ENCODE results near the gene NSUN6. TPM values are rescaled to one million over a fixed set of nuclear protein-coding genes. Genes with fewer than 3 reads are reported as not detected.

Gene NSUN6
- total RNA-seq, 1 experiment from 2014 or later, result 15.1 TPM

GRCh38 chr10:18554479-18554878 lies 96.9 kb downstream of the NSUN6 start (continued):
- TF ChIP-seq HMGA2 (CRISPR knock-in tag; IDR thresholded peaks at IDR 0.05) (no peak), JAZF1 (CRISPR knock-in tag; IDR thresholded peaks at IDR 0.05) (no peak), TEAD4 (CRISPR knock-in tag; IDR thresholded peaks at IDR 0.05) (no peak), NFE2L1 (CRISPR knock-in tag; IDR thresholded peaks at IDR 0.05) (no peak), ZNF425 (CRISPR knock-in tag; conservative IDR thresholded peaks at IDR 0.05) (no peak), MXD4 (CRISPR knock-in tag; IDR thresholded peaks at IDR 0.05; ENCODE audit: borderline replicate concordance) (no peak)

- H3K36me3 Mint-ChIP-seq, result peaks cover 9% of the 10 kb centered on the region
- no peaks in the 10 kb centered on the region for H3K9me3 Mint-ChIP-seq
- no peak for TF ChIP-seq ZBTB43 (CRISPR knock-in tag; IDR thresholded peaks at IDR 0.05)
- TF ChIP-seq RELA (CRISPR knock-in tag; IDR thresholded peaks at IDR 0.05; ENCODE audit: borderline replicate concordance), result no peak
- no peak overlapping the region for H3K27ac Mint-ChIP-seq
- no peak for ATAC-seq
- ChIA-PET POLR2A (interaction anchor here (0.7 kb wide), 1 partner anchor 16 kb away, joined by 3 read pairs; no protein-coding TSS in a partner anchor), CTCF (no interaction called here)
- DNase-seq (ENCODE audit: low spot score), result no peak
- no peaks in the 10 kb centered on the region for H3K4me1 Mint-ChIP-seq
- H3K4me3 Mint-ChIP-seq, result no peak overlapping the region
- H3K27me3 Mint-ChIP-seq (ENCODE audit: low read depth), result no peaks in the 10 kb centered on the region
These were observed 99.9 kb downstream of the NSUN6 start for GRCh38 chr10:18551473-18551872.

- ATAC-seq, result no peak
- no peak for TF ChIP-seq SP1 (CRISPR knock-in tag; conservative IDR thresholded peaks at IDR 0.05)
- no peak for TF ChIP-seq ATF6 (CRISPR knock-in tag; IDR thresholded peaks at IDR 0.05)
- no peak for TF ChIP-seq SMAD4 (CRISPR knock-in tag; IDR thresholded peaks at IDR 0.05)
- no peak for TF ChIP-seq ZNF281 (CRISPR knock-in tag; IDR thresholded peaks at IDR 0.05)
- no peak for TF ChIP-seq NR3C1 (CRISPR knock-in tag; conservative IDR thresholded peaks at IDR 0.05; ENCODE audit: low read depth)
- no peak for TF ChIP-seq FOXP1 (CRISPR knock-in tag; IDR thresholded peaks at IDR 0.05; ENCODE audit: borderline replicate concordance)
- no peak for TF ChIP-seq ATF2 (CRISPR knock-in tag; IDR thresholded peaks at IDR 0.05; ENCODE audit: borderline replicate concordance, low read depth)
- no peak for TF ChIP-seq HMGA2 (CRISPR knock-in tag; IDR thresholded peaks at IDR 0.05)
- Mint-ChIP-seq H3K9me3 (no peaks in the 10 kb centered on the region), H3K27ac (peak overlapping the region; percentile 6; the same call in 1 of the 2 replicates), H3K27me3 (ENCODE audit: low read depth) (no peaks in the 10 kb centered on the region), H3K4me3 (no peak overlapping the region), H3K36me3 (peaks cover 14% of the 10 kb centered on the region), H3K4me1 (no peaks in the 10 kb centered on the region)
- ChIA-PET POLR2A (no interaction called here), CTCF (no interaction called here)
- DNase-seq (ENCODE audit: low spot score), result no peak
These were observed 102.3 kb downstream of the NSUN6 start for GRCh38 chr10:18549105-18549504.

Data from WTC11 (cell line).